Vagina (tissue), 2 donors: ENCODE results near the gene RAPGEF4. TPM values are rescaled to one million over a fixed set of nuclear protein-coding genes. Genes with fewer than 3 reads are reported as not detected.

Experiments
- DNase-seq, 2 donors: peaks; one replicate each; pipeline ENCODE4 v3.0.0-alpha.2; 2017; ENCODE audit errors: extremely low spot score in 2 of 2
- H3K27ac ChIP-seq: fragments of 200-600 bp; sonication (generic); one replicate; pipeline ENCODE4 v1.5.1; 2019
- H3K27me3 ChIP-seq: fragments of 200-600 bp; sonication (generic); one replicate; pipeline ENCODE4 v1.5.1; 2019
- H3K36me3 ChIP-seq, 2 donors: fragments of 200-600 bp; sonication (generic); one replicate each; pipeline ENCODE4 v1.5.1; 2017 to 2019
- H3K4me1 ChIP-seq: fragments of 200-600 bp; sonication (generic); one replicate; pipeline ENCODE4 v1.5.1; 2019
- H3K4me3 ChIP-seq, 2 donors: fragments of 200-600 bp; sonication (generic); 1 replicate in 1 of 2; 2 replicates in 1 of 2; pipeline ENCODE4 v1.5.1; 2016 to 2019
- H3K9me3 ChIP-seq: fragments of 200-600 bp; sonication (generic); one replicate; pipeline ENCODE4 v1.5.1; 2019
- CTCF ChIP-seq, 3 experiments: fragments of 450-650 bp in 2 of 3; fragments of 200-600 bp in 1 of 3; sonication (generic) in 1 of 3; IDR thresholded peaks; one replicate each; pipeline ENCODE4 v1.5.1; 2017 to 2019; ENCODE audit warnings: antibody characterized with exemption in 3 of 3, mild to moderate bottlenecking in 2 of 3, moderate library complexity in 2 of 3
- POLR2A ChIP-seq, 2 donors: fragments of 450-650 bp; IDR thresholded peaks; one replicate each; pipeline ENCODE4 v1.6.1; 2017; ENCODE audit warnings: antibody characterized with exemption in 2 of 2, mild to moderate bottlenecking in 2 of 2, moderate library complexity in 2 of 2
- POLR2AphosphoS5 ChIP-seq, 2 donors: sonication (generic); formaldehyde crosslinking; IDR thresholded peaks; one replicate each; pipeline ENCODE4 v1.9.0; 2017; ENCODE audit warnings: antibody characterized with exemption in 2 of 2, mild to moderate bottlenecking in 2 of 2, low read depth in 1 of 2; ENCODE audit not compliant: insufficient read depth in 1 of 2
- intact Hi-C: fragments of 100-400 bp; cut with DNase I; formaldehyde crosslinking; loops from one replicate; pipeline ENCODE4 v1.15.1; 2023
- total RNA-seq: library from RNA; depleted of rRNA; stranded (reverse); fragments of >200 nt; gene quantifications from one replicate; pipeline ENCODE4 v1.2.3, GENCODE V29; 2016

RAPGEF4 gene
- total RNA-seq, 1 donor from 2014 or later: 18.4 TPM

GRCh38 chr2:172775319-172775718, 39.7 kb downstream of the RAPGEF4 start:
- intact Hi-C loops: no loop called here
- H3K36me3 ChIP-seq: no peaks in the 10 kb centered on the region
- H3K27me3 ChIP-seq: no peaks in the 10 kb centered on the region
- no peak for DNase-seq
- no peak overlapping the region for H3K27ac ChIP-seq
- no peak overlapping the region for H3K4me3 ChIP-seq
- H3K4me1 ChIP-seq: no peaks in the 10 kb centered on the region
- no peaks in the 10 kb centered on the region for H3K9me3 ChIP-seq
- TF ChIP-seq POLR2AphosphoS5 (IDR thresholded peaks at IDR 0.05; ENCODE audit: insufficient read depth in 1 of 2, low read depth in 1 of 2): no peak
- TF ChIP-seq POLR2A (IDR thresholded peaks at IDR 0.05): no peak
- TF ChIP-seq CTCF (IDR thresholded peaks at IDR 0.05): no peak

GRCh38 chr2:172777431-172777830, 41.8 kb downstream of the RAPGEF4 start:
- no peak overlapping the region for H3K4me3 ChIP-seq
- H3K27me3 ChIP-seq: no peaks in the 10 kb centered on the region
- H3K9me3 ChIP-seq: no peaks in the 10 kb centered on the region
- H3K4me1 ChIP-seq: peaks cover 2% of the 10 kb centered on the region
- no peak for DNase-seq
- H3K27ac ChIP-seq: no peak overlapping the region
- TF ChIP-seq CTCF (IDR thresholded peaks at IDR 0.05): no peak
- no peak for TF ChIP-seq POLR2A (IDR thresholded peaks at IDR 0.05)
- no peak for TF ChIP-seq POLR2AphosphoS5 (IDR thresholded peaks at IDR 0.05; ENCODE audit: insufficient read depth in 1 of 2, low read depth in 1 of 2)
- intact Hi-C loops: no loop called here
- no peaks in the 10 kb centered on the region for H3K36me3 ChIP-seq

- H3K4me3 ChIP-seq: no peak overlapping the region
- DNase-seq: no peak
- H3K4me1 ChIP-seq: peaks cover 14% of the 10 kb centered on the region
- no peak overlapping the region for H3K27ac ChIP-seq
- H3K36me3 ChIP-seq: no peaks in the 10 kb centered on the region
- no peaks in the 10 kb centered on the region for H3K27me3 ChIP-seq
- intact Hi-C loops: no loop called here
- no peaks in the 10 kb centered on the region for H3K9me3 ChIP-seq
- TF ChIP-seq CTCF (IDR thresholded peaks at IDR 0.05) (no peak), POLR2A (IDR thresholded peaks at IDR 0.05) (no peak)
Observed at GRCh38 chr2:172782506-172783164, 47.0 kb downstream of the RAPGEF4 start.

GRCh38 chr2:172783165-172783898, 47.7 kb downstream of the RAPGEF4 start:
- TF ChIP-seq POLR2A (IDR thresholded peaks at IDR 0.05): no peak
- no peak for TF ChIP-seq POLR2AphosphoS5 (IDR thresholded peaks at IDR 0.05; ENCODE audit: insufficient read depth in 1 of 2, low read depth in 1 of 2)
- TF ChIP-seq CTCF (IDR thresholded peaks at IDR 0.05): no peak
- intact Hi-C loops: no loop called here
- Histone ChIP-seq H3K27me3 (no peaks in the 10 kb centered on the region), H3K27ac (no peak overlapping the region), H3K9me3 (no peaks in the 10 kb centered on the region), H3K4me1 (peaks cover 14% of the 10 kb centered on the region), H3K4me3 (no peak overlapping the region), H3K36me3 (no peaks in the 10 kb centered on the region)
- DNase-seq: no peak

GRCh38 chr2:172788871-172789270, 53.2 kb downstream of the RAPGEF4 start:
- no peaks in the 10 kb centered on the region for H3K27me3 ChIP-seq
- no peak overlapping the region for H3K27ac ChIP-seq
- TF ChIP-seq POLR2A (IDR thresholded peaks at IDR 0.05) (no peak), POLR2AphosphoS5 (IDR thresholded peaks at IDR 0.05; ENCODE audit: insufficient read depth in 1 of 2, low read depth in 1 of 2) (no peak), CTCF (IDR thresholded peaks at IDR 0.05) (no peak)
- no peak overlapping the region for H3K4me3 ChIP-seq
- no peaks in the 10 kb centered on the region for H3K9me3 ChIP-seq
- no peaks in the 10 kb centered on the region for H3K4me1 ChIP-seq
- intact Hi-C loops: no loop called here
- no peaks in the 10 kb centered on the region for H3K36me3 ChIP-seq
- no peak for DNase-seq
